ENCODE results near the gene ARMC5. TPM values are rescaled to one million over a fixed set of nuclear protein-coding genes. Genes with fewer than 3 reads are reported as not detected.
A peak's percentile ranks its signal among the peaks of the same experiment; 100 is the strongest.

ARMC5 gene
- total RNA-seq, 1 experiment from 2014 or later, result 11.8 TPM

GRCh38 chr16:31471241-31471874 lies 12.1 kb downstream of the ARMC5 start:
- no peaks in the 10 kb centered on the region for H4K20me1 ChIP-seq (ENCODE audit: insufficient read depth)
- peak overlapping the region; percentile 52 for H3K9ac ChIP-seq (ENCODE audit: low read length)
- ATAC-seq (no peak), DNase-seq (ENCODE audit: low read depth, low spot score) (no peak)
- ChIA-PET POLR2A (interaction anchor here (1.2 kb wide), 1 partner anchor 16 kb away, joined by 3 read pairs; no protein-coding TSS in a partner anchor), RAD21 (ENCODE audit: low non-redundant PET in 1 of 2, low total read pairs in 2 of 2, uncharacterized antibody in 2 of 2, unreplicated experiment in 2 of 2) (no interaction called here), CTCF (interaction anchor here (1.0 kb wide), 1 partner anchor 11 kb away, joined by 8 read pairs; no protein-coding TSS in a partner anchor)
- peak overlapping the region; percentile 68 for H2AFZ ChIP-seq (ENCODE audit: low read depth, low read length, poor library complexity, severe bottlenecking)
- no peaks in the 10 kb centered on the region for H3K36me3 ChIP-seq (ENCODE audit: control insufficient read depth in 1 of 2, insufficient read depth in 2 of 2, low read length in 2 of 2)
- no TSS peak for BruUV-seq (replicated peaks)
- no peaks in the 10 kb centered on the region for H3K9me3 ChIP-seq (ENCODE audit: control insufficient read depth in 1 of 2, insufficient read depth in 1 of 2, low read depth in 1 of 2, low read length in 2 of 2)
- H3K4me3 ChIP-seq (replicated peaks in 1 of 2; ENCODE audit: low read depth in 1 of 2, low read length in 2 of 2), result peak overlapping the region; percentile 66 to 72
- intact Hi-C loops (cut with micrococcal nuclease), result loop anchor here (5.0 kb wide), 1 partner anchor 226 kb away; no protein-coding TSS in a partner anchor
- peaks cover 9 to 22% of the 10 kb centered on the region in 2 experiments for H3K4me1 ChIP-seq (ENCODE audit: control insufficient read depth in 1 of 2, insufficient read depth in 2 of 2, low read length in 2 of 2)
- no peaks in the 10 kb centered on the region for H3K27me3 ChIP-seq (ENCODE audit: insufficient read depth, low read length)
- H3K79me2 ChIP-seq (ENCODE audit: insufficient read depth, low read length), result no peaks in the 10 kb centered on the region
- H3K27ac ChIP-seq (ENCODE audit: low read depth, low read length), result peak overlapping the region; percentile 34; the same call in 1 of the 2 replicates
- H3K4me2 ChIP-seq (ENCODE audit: low read length), result peak overlapping the region; percentile 98
- TF ChIP-seq POLR2AphosphoS5 (IDR thresholded peaks at IDR 0.05; ENCODE audit: low read depth, low read length) (no peak), JUND (IDR thresholded peaks at IDR 0.05) (no peak), EZH2 (IDR thresholded peaks at IDR 0.05) (no peak), SIN3A (IDR thresholded peaks at IDR 0.05; ENCODE audit: low read depth) (no peak), CTCF (IDR thresholded peaks at IDR 0.05 in 2 of 3, conservative IDR thresholded peaks at IDR 0.05 in 1 of 3; ENCODE audit: borderline replicate concordance in 1 of 3, insufficient read depth in 1 of 3, low read depth in 2 of 3, low read length in 2 of 3) (no peak)
- H3K9me2 ChIP-seq (ENCODE audit: insufficient read depth), result no peaks in the 10 kb centered on the region

All from HCT116 (cell line).